GM12891 (cell line): ENCODE data around the gene ATP2B2.

Experiments used
- PAX5 ChIP-seq: IDR thresholded peaks from 2 replicates; pipeline ENCODE4 v1.6.1; 2011; ENCODE audit warnings: low read length, moderate library complexity, mild to moderate bottlenecking; ENCODE audit not compliant: insufficient read depth, severe bottlenecking
- POLR2A ChIP-seq: IDR thresholded peaks from 2 replicates; pipeline ENCODE4 v1.6.1; 2011; ENCODE audit warnings: low read depth, low read length, control low read depth
- POLR2AphosphoS5 ChIP-seq: IDR thresholded peaks from 2 replicates; pipeline ENCODE4 v1.6.1; 2011; ENCODE audit warnings: low read depth, low read length, control low read depth
- POU2F2 ChIP-seq: IDR thresholded peaks from 2 replicates; pipeline ENCODE4 v1.6.1; 2011; ENCODE audit warnings: low read depth, mild to moderate bottlenecking, control low read depth, low read length, moderate library complexity
- SPI1 ChIP-seq: IDR thresholded peaks from 2 replicates; pipeline ENCODE4 v1.6.1; 2011; ENCODE audit warnings: low read depth, low read length, control low read depth
- TAF1 ChIP-seq: IDR thresholded peaks from 2 replicates; pipeline ENCODE4 v1.6.1; 2011; ENCODE audit warnings: low read depth, low read length, control low read depth

- no peak for TF ChIP-seq POLR2AphosphoS5
- TF ChIP-seq POLR2A: no peak
- no peak for TF ChIP-seq POU2F2
- TF ChIP-seq TAF1: no peak
- no peak for TF ChIP-seq SPI1
- no peak for TF ChIP-seq PAX5
These were observed 12.2 kb downstream of the ATP2B2 start for GRCh38 chr3:10493202-10493589.
